ENCODE results near the gene ANKRD23.
"Not testable (repeated sequence)": the region's sequence is repeated elsewhere in the genome, so short reads cannot be mapped to it uniquely, and the experiment has no call there.

ANKRD23 gene

DNA sequence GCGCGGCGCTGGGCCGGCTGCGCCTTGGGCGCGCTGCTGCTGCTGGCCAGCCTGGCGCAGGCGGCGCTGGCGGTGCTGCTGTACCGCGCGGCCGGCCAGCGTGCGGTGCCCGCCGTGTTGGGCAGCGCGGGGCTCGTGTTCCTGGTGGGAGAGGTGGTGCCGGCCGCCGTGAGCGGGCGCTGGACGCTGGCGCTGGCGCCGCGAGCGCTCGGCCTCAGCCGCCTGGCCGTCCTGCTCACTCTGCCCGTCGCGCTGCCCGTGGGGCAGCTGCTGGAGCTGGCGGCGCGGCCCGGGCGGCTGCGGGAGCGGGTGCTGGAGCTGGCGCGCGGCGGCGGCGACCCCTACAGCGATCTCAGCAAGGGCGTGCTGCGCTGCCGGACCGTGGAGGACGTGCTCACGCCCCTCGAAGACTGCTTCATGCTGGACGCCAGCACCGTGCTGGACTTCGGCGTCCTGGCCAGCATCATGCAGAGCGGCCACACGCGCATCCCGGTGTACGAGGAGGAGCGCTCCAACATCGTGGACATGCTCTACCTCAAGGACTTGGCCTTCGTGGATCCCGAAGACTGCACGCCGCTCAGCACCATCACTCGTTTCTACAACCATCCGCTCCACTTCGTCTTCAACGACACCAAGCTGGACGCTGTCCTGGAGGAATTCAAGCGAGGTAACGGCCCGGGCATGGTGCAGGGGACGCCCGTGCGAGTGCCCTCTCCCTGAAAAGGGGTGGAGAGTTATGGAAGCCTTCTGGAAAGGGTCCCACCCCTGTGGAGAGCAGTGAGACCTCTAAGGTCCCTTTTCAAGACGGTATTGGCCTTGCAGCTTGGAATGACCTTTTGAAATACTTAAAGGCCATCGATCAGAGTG is 26.8 kb downstream of the ANKRD23 start:
- no peak for DNase-seq (ENCODE audit: low read depth, low spot score)

DNA sequence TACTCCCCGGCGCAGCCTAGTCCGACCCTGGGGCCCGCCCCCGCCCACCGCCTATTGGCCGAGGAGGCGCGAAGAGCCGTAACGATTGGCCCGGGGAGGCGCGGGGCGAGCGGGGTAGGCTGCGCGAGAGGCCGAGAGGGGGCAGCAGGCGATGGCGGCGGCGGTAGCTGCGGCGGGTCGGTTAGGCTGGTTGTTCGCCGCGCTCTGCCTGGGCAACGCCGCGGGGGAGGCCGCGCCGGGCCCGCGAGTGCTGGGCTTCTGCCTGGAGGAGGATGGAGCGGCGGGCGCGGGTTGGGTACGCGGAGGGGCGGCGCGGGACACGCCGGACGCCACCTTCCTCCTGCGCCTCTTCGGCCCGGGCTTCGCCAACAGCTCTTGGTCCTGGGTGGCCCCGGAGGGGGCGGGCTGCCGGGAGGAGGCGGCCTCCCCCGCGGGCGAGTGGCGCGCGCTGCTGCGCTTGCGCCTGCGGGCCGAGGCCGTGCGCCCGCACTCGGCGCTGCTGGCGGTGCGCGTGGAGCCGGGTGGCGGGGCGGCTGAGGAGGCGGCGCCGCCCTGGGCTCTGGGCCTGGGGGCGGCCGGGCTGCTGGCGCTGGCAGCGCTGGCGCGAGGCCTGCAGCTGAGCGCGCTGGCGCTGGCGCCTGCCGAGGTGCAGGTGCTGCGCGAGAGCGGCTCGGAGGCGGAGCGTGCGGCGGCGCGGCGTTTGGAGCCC is 27.5 kb downstream of the ANKRD23 start, which contains the start of gene CNNM3:
Gene CNNM3, plus strand, starts transcription at position 142 of the 709 bp plus-strand sequence. Its CDS starts 10 bp downstream, at position 152.
- DNase-seq (ENCODE audit: low read depth, low spot score): no peak

GRCh38 chr2:96815326-96816126 is 28.3 kb downstream of the ANKRD23 start:
- DNase-seq (ENCODE audit: low read depth, low spot score): no peak

GRCh38 chr2:96813656-96814055 is 30.2 kb downstream of the ANKRD23 start:
- no peak for DNase-seq (ENCODE audit: low read depth, low spot score)

- DNase-seq (ENCODE audit: low read depth, low spot score): no peak
These were observed 31.9 kb downstream of the ANKRD23 start for GRCh38 chr2:96811917-96812316.

- no peak for DNase-seq (ENCODE audit: low read depth, low spot score)
These were observed 33.0 kb downstream of the ANKRD23 start for GRCh38 chr2:96810783-96811192.

GRCh38 chr2:96809951-96810782 is 33.7 kb downstream of the ANKRD23 start:
- DNase-seq (ENCODE audit: low read depth, low spot score): no peak

- no peak for DNase-seq (ENCODE audit: low read depth, low spot score)
These were observed 34.5 kb downstream of the ANKRD23 start for GRCh38 chr2:96809216-96809882.

GRCh38 chr2:96808176-96808837 is 35.5 kb downstream of the ANKRD23 start:
- no peak for DNase-seq (ENCODE audit: low read depth, low spot score)

GRCh38 chr2:96807127-96807471 is 36.7 kb downstream of the ANKRD23 start:
- DNase-seq (ENCODE audit: low read depth, low spot score): no peak

DNA sequence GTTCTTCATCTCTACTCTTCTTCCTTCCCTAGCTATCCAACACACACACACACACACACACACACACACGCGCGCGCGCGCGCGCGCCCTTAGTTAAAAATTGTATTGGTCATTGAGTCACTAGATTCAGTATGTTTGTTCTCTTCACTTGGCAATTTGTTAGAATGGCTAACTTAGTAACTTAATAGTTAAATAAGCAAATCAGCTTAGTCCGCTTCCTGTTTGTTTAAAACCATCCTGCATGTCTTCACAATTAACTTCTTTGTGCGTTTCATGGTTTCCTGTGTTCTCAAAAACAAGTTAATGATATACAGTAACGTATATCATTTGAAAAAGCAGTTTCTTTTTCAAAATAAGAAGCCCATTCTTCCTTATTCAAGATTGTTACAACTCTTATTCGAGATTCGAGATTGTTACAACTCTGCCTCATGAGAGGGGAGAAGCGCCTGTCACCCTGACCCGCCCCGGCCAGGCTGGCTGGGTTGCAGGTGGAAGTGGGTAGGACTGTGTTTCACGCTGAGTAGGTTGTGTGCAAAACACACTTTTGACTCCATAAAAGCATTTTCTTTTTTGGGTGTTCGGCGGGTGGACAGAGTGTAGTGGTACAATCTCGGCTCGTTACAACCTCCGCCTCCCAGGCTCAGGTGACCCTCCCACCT is 37.2 kb downstream of the ANKRD23 start:
- DNase-seq (ENCODE audit: low read depth, low spot score): no peak

GRCh38 chr2:96805946-96806345 is 37.9 kb downstream of the ANKRD23 start:
- DNase-seq (ENCODE audit: low read depth, low spot score): not testable (repeated sequence)

DNA sequence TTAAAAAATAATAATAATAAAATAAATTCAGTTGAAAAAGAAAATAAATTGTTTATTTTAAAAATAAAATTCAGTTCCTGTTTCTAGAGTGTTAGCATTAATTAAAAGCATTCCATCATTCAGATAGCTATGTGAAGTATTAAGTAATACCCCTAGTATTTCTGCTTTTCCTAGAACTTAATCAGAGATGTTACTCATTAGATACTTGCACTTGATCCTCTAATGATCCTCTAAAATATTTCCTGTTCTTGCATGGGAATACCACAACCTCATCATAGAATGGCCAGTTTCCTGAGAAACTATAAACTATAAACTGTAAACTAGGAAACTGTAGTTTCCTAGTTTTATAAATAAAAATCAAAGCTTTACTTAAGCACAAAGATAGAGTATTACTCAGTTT is 38.8 kb downstream of the ANKRD23 start:
- DNase-seq (ENCODE audit: low read depth, low spot score): no peak

GRCh38 chr2:96802721-96803120 is 41.1 kb downstream of the ANKRD23 start:
- DNase-seq (ENCODE audit: low read depth, low spot score): no peak

DNA sequence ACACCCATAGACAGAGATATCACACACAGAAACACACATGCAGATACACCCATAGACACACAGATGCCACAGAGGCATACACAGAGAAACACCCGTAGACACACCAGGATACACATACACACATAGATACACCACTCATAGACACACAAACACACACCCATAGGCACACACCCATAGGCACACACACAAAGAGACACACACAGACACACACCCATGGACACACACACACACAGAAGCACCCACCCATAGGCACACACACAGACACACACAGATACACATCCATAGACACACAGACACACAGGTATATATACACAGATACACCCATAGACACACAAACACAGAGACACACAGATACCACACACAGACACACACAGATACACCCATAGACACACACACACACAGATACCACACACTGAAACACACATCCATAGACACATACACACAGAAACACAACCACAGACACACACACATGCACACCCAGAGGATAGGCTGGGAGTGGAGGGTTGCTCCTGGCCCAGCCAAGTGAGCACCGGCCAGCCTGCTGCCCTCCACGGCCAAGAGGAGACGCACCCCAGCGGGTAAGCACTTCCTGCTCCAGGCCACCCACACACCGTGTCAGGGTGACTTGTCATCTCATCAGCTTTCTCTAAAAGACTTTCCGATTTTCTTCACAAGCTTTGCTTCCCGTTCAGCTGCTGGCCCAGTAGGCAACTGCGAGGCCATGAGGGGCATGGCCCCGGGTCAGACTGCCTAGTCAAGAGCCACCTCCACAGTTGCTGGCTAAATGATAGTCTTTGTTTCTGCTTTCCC is 41.8 kb downstream of the ANKRD23 start:
- no peak for DNase-seq (ENCODE audit: low read depth, low spot score)

DNA sequence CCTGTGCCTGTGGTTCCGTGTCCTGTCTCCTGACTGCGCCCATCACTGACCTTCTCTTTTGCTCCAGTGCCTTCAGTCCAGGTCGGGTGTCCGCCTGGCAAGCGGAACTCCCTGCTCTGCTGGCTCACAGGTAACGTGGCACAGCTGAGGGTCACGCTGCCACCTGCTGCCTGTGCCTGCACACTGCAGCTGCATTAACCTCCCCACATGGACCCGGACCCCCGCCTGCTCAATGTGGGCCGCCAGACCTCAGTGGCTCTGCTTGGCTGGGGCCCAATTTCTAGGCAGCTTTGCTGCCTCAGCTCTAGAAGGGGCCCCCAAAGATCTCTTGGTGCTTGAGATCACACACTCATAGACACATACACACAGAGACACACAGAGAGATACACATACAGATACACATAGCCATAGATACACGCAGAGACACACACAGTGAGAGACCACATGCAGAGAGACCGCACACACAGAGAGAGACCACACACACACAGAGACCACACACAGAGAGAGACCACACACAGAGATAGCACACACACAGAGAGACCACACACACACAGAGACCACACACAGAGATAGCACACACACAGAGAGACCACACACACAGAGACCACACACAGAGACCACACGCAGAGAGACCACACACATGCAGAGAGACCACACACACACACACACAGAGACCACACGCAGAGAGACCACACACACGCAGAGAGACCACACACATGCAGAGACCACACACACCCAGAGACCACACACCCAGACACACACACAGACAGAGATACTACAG is 42.6 kb downstream of the ANKRD23 start:
- no peak for DNase-seq (ENCODE audit: low read depth, low spot score)

DNA sequence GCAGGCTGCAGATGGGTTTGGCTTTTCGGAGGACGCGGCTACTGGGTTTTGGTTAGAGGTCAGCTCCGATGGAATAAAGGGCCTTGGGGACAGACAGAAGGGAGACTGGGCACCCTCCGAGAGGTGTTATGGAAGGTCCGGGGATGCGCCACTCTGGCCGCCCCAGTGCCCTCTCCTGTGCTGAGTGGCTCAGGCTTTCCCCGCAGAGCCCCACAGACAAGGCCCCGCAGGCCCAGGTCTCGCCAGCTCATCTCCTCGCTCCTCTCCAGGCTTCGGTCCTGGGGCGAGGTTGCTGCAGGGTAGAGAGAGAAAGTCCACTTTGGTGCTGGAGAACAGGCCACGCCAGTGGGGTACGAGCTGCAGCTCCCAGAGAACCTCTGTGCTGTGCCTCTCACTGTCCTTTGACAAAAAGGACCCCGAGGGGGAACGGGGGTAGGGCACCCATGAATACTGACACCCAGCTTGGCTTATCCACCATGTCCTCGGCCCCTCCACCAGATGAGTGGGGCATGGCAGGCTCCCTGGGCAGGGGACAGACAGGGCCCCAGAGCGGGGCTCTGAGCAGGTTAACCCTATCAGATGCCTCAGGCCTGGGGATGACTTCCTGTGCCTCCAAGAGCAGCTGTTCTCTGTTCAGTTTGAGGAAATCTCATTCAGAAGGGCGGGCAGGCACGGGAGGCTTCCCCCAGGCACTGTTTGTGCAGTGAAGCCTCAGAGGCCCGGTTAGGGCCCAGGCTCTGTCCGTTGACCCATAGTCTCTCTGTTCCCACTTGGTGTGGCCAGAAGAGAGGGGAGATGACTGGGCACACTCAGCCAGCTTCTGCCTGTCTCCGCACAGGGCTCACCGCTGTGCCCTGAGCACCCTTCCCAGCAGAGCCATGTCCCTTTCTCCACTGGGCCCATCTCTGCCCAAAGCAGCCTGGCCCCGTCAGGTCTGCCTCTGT is 43.5 kb downstream of the ANKRD23 start:
- DNase-seq (ENCODE audit: low read depth, low spot score): no peak
